ENCODE results near the gene GGNBP2.

DNA sequence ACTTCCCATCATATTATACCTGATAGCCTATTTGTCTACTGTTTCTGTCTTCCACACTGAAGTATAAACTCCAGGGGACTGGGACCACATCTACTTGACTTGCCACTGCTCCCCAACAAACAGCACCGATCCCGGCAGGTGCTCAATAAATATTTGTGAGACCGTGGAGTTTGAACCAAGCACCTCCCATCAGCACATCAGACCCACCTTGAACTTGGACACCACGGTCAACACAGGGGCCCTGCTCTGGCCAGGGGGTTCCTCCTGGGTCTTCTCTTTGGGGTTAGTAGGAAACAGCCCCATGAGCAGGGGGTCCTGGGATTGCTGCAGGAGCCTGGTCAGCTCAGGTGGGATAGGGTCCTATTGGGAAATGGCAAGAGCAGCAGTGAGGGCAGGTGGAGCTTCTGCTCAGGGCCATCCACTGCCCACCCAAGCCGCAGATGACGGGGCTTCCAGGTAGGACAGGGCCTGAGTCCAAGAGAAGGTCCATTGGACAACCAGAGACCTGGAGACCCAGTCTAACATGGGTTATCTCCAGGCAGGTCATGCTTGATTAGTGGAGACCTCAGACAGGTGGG, 38.4 kb upstream of the GGNBP2 start:
- TF ChIP-seq EZH2 (IDR thresholded peaks at IDR 0.05; ENCODE audit: insufficient read depth, poor library complexity, severe bottlenecking) (no peak), EZH2phosphoT487 (IDR thresholded peaks at IDR 0.05; ENCODE audit: insufficient read depth, low read depth) (no peak)
